SK-N-MC (cell line): ENCODE measurements around the gene CFAP299.

Experiments
- EZH2 ChIP-seq: fragments of 200-600 bp; sonication (generic); IDR thresholded peaks from one replicate; pipeline ENCODE4 v1.6.1; 2017; ENCODE audit warnings: antibody characterized with exemption
- POLR2AphosphoS5 ChIP-seq: IDR thresholded peaks from 2 replicates; pipeline ENCODE4 v1.6.1; 2012; ENCODE audit warnings: mild to moderate bottlenecking, low read depth, low read length, borderline replicate concordance

DNA sequence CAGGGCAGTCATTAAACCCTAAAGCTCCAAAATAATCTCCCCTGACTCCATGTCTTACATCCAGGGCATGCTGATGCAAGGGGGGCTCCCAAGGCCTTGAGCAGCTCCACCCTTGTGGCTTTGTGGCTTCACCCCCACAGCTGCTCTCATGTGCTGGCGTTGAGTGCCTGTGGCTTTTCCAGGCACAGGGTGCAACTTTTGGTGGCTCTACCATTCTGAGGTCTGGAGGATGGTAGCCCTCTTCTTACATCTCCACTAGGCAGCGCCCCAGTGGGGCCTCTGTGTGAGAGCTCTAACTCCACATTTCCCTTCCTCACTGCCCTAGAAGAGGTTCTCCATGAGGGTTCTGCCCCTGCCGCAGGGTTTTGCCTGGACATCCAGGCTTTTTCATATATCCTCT is 35.1 kb downstream of the CFAP299 start:
- TF ChIP-seq EZH2 (no peak), POLR2AphosphoS5 (no peak)
